Vagina (tissue), 2 donors: Measurements from ENCODE around the gene SPRYD4.

Experiments
- POLR2A ChIP-seq, 2 donors: fragments of 450-650 bp; IDR thresholded peaks; one replicate each; pipeline ENCODE4 v1.6.1; 2017; ENCODE audit warnings: antibody characterized with exemption in 2 of 2, mild to moderate bottlenecking in 2 of 2, moderate library complexity in 2 of 2
- POLR2AphosphoS5 ChIP-seq, 2 donors: sonication (generic); formaldehyde crosslinking; IDR thresholded peaks; one replicate each; pipeline ENCODE4 v1.9.0; 2017; ENCODE audit warnings: antibody characterized with exemption in 2 of 2, mild to moderate bottlenecking in 2 of 2, low read depth in 1 of 2; ENCODE audit not compliant: insufficient read depth in 1 of 2
- TF ChIP-seq, protein P1 (sequence below), 3 experiments: fragments of 450-650 bp in 2 of 3; fragments of 200-600 bp in 1 of 3; sonication (generic) in 1 of 3; IDR thresholded peaks; one replicate each; pipeline ENCODE4 v1.5.1; 2017 to 2019; ENCODE audit warnings: antibody characterized with exemption in 3 of 3, mild to moderate bottlenecking in 2 of 3, moderate library complexity in 2 of 3

DNA sequence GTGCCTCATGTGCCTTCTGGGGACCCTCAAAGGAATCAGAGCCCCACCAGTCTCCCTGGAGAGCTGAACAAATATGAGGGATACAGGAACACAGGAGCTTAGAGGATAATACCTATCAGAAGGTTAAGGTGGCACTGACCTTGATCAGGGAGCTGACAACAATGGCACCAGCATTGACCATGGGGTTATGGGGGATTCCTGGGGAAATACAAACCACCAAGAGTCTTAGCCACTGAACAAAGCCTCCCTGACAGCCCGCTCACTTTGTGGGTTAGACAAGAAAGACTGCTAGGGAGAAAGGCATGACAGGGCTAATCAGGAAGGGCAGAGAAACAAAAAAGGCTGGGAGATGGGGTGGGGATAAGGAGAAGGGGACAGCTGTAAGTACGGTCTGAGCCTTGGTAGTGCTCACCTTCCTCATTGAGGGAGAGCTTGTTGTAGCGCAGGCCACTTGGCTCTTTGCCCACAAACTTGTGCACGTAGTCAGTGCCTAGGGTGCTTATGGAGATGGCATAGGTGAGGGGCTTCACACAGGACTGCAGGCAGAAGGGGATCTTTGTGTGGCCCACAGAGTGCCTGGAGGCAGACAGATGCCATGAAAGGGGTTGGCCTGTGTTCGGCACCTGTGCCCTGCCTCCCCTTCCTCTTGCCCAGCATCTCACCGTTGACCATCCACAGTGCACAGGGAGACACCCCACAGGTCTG is 9.3 kb downstream of the SPRYD4 start:
- TF ChIP-seq POLR2AphosphoS5 (IDR thresholded peaks at IDR 0.05; ENCODE audit: insufficient read depth in 1 of 2, low read depth in 1 of 2) (no peak), POLR2A (IDR thresholded peaks at IDR 0.05) (no peak)
- TF ChIP-seq, protein P1, sequence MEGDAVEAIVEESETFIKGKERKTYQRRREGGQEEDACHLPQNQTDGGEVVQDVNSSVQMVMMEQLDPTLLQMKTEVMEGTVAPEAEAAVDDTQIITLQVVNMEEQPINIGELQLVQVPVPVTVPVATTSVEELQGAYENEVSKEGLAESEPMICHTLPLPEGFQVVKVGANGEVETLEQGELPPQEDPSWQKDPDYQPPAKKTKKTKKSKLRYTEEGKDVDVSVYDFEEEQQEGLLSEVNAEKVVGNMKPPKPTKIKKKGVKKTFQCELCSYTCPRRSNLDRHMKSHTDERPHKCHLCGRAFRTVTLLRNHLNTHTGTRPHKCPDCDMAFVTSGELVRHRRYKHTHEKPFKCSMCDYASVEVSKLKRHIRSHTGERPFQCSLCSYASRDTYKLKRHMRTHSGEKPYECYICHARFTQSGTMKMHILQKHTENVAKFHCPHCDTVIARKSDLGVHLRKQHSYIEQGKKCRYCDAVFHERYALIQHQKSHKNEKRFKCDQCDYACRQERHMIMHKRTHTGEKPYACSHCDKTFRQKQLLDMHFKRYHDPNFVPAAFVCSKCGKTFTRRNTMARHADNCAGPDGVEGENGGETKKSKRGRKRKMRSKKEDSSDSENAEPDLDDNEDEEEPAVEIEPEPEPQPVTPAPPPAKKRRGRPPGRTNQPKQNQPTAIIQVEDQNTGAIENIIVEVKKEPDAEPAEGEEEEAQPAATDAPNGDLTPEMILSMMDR (IDR thresholded peaks at IDR 0.05) = no peak
